Neuronal stem cell (in vitro differentiated cells): ENCODE measurements around the gene ZC2HC1C.

ENCODE experiments used
- DNase-seq: peaks from one replicate; pipeline ENCODE4 v3.0.0-alpha.2; 2013; ENCODE audit warnings: low spot score
- H2AFZ ChIP-seq: one replicate; pipeline ENCODE4 v1.6.1; 2013; ENCODE audit warnings: mild to moderate bottlenecking, low read length, inconsistent platforms
- H2AK5ac ChIP-seq: 2 replicates; pipeline ENCODE4 v1.6.1; 2013; ENCODE audit warnings: low read depth, mild to moderate bottlenecking, inconsistent platforms, low read length, moderate library complexity, mixed read lengths
- H2BK120ac ChIP-seq: 2 replicates; pipeline ENCODE4 v1.6.1; 2013; ENCODE audit warnings: low read depth, mild to moderate bottlenecking, inconsistent platforms, low read length, moderate library complexity, mixed read lengths
- H2BK12ac ChIP-seq: one replicate; pipeline ENCODE4 v1.6.1; 2013; ENCODE audit warnings: low read length, inconsistent platforms
- H2BK15ac ChIP-seq: 2 replicates; pipeline ENCODE4 v1.6.1; 2013; ENCODE audit warnings: mild to moderate bottlenecking, low read length, inconsistent platforms, mixed read lengths
- H2BK5ac ChIP-seq: one replicate; pipeline ENCODE4 v1.6.1; 2013; ENCODE audit warnings: inconsistent platforms, mild to moderate bottlenecking, low read length, moderate library complexity
- H3K14ac ChIP-seq: one replicate; pipeline ENCODE4 v1.6.1; 2013; ENCODE audit warnings: low read length, inconsistent platforms
- H3K18ac ChIP-seq: 2 replicates; pipeline ENCODE4 v1.6.1; 2013; ENCODE audit warnings: low read length, inconsistent platforms
- H3K23ac ChIP-seq: 2 replicates; pipeline ENCODE4 v1.6.1; 2013; ENCODE audit warnings: low read depth, mild to moderate bottlenecking, mixed read lengths, low read length, inconsistent platforms; ENCODE audit not compliant: poor library complexity
- H3K27ac ChIP-seq: replicated peaks from 3 replicates; pipeline ENCODE4 v1.5.1; 2013; ENCODE audit warnings: low read length, inconsistent platforms
- H3K27me3 ChIP-seq, 3 experiments: 2 replicates each; pipeline ENCODE4 v1.6.1; 2013; ENCODE audit warnings: low read length in 3 of 3, mild to moderate bottlenecking in 2 of 3, inconsistent platforms in 1 of 3, low read depth in 1 of 3, mixed read lengths in 1 of 3, moderate library complexity in 1 of 3; ENCODE audit not compliant: control insufficient read depth in 3 of 3, insufficient read depth in 3 of 3
- H3K36me3 ChIP-seq, 2 donors: replicated peaks in 1 of 2; 2 replicates each; pipeline ENCODE4 v1.6.1; 2013; ENCODE audit warnings: low read length in 2 of 2; ENCODE audit not compliant: control insufficient read depth in 2 of 2, insufficient read depth in 2 of 2
- H3K4ac ChIP-seq: 2 replicates; pipeline ENCODE4 v1.6.1; 2013; ENCODE audit warnings: inconsistent platforms, mild to moderate bottlenecking, low read length, moderate library complexity
- H3K4me1 ChIP-seq, 2 donors: 1 replicate in 1 of 2; 2 replicates in 1 of 2; pipeline ENCODE4 v1.6.1; 2013; ENCODE audit warnings: low read length in 2 of 2, low read depth in 1 of 2; ENCODE audit not compliant: control insufficient read depth in 2 of 2, insufficient read depth in 1 of 2
- H3K4me2 ChIP-seq: one replicate; pipeline ENCODE4 v1.6.1; 2013; ENCODE audit warnings: mild to moderate bottlenecking, low read length, inconsistent platforms; ENCODE audit not compliant: insufficient read depth, poor library complexity, severe bottlenecking
- H3K4me3 ChIP-seq, 2 donors: 2 replicates each; pipeline ENCODE4 v1.5.1; 2013; ENCODE audit warnings: low read length in 2 of 2, mild to moderate bottlenecking in 2 of 2, inconsistent platforms in 1 of 2, moderate library complexity in 1 of 2
- H3K79me1 ChIP-seq: one replicate; pipeline ENCODE4 v1.6.1; 2013; ENCODE audit warnings: low read depth, mild to moderate bottlenecking, inconsistent platforms, low read length, moderate library complexity
- H3K9ac ChIP-seq: one replicate; pipeline ENCODE4 v1.6.1; 2013; ENCODE audit warnings: mild to moderate bottlenecking, low read depth, low read length, inconsistent platforms; ENCODE audit not compliant: poor library complexity
- H3K9me3 ChIP-seq, 2 donors: replicated peaks in 1 of 2; 2 replicates each; pipeline versions ENCODE3 to v1.6.1; 2013; ENCODE audit warnings: low read length in 2 of 2, mild to moderate bottlenecking in 2 of 2, inconsistent platforms in 1 of 2, low read depth in 1 of 2, mixed read lengths in 1 of 2, moderate library complexity in 1 of 2; ENCODE audit not compliant: control insufficient read depth in 2 of 2, insufficient read depth in 1 of 2
- H4K8ac ChIP-seq: one replicate; pipeline ENCODE4 v1.6.1; 2013; ENCODE audit warnings: low read depth, mild to moderate bottlenecking, inconsistent platforms, low read length, moderate library complexity
- H4K91ac ChIP-seq: one replicate; pipeline ENCODE4 v1.6.1; 2013; ENCODE audit warnings: low read length, low read depth, mild to moderate bottlenecking, inconsistent platforms; ENCODE audit not compliant: poor library complexity
- WGBS, 2 donors: extraction: QIAGEN DNeasy Blood & Tissue Kit; methylation state at CpG; one replicate each; pipeline ENCODE4 v1.1.7; 2013; ENCODE audit warnings: missing lambda C conversion rate in 2 of 2, mixed read lengths in 1 of 2; ENCODE audit not compliant: insufficient read length in 2 of 2, insufficient replicate concordance in 1 of 2; ENCODE audit errors: extremely low coverage in 2 of 2; 5-methylcytosine and 5-hydroxymethylcytosine counted together

The ZC2HC1C gene

GRCh38 chr14:75025876-75026275 is 43.6 kb upstream of the ZC2HC1C start:
- Histone ChIP-seq H3K9ac (no peak overlapping the region), H2BK120ac (no peak overlapping the region), H3K18ac (no peak overlapping the region), H2BK15ac (no peak overlapping the region), H3K4me3 (no peak overlapping the region), H3K27me3 (no peaks in the 10 kb centered on the region), H4K8ac (no peak overlapping the region), H2AFZ (no peak overlapping the region), H2BK12ac (no peak overlapping the region), H3K4me1 (no peaks in the 10 kb centered on the region), H2AK5ac (no peak overlapping the region), H3K14ac (no peak overlapping the region), H3K4ac (no peak overlapping the region), H4K91ac (no peak overlapping the region), H3K9me3 (peaks cover 0 to 3% of the 10 kb centered on the region in 2 donors), H3K4me2 (no peak overlapping the region), H3K27ac (no peak overlapping the region), H3K79me1 (no peaks in the 10 kb centered on the region), H3K23ac (no peak overlapping the region), H3K36me3 (peaks cover 9 to 10% of the 10 kb centered on the region in 2 donors), H2BK5ac (no peak overlapping the region)
- 100% methylated on average over 1 of the region's 2 CpGs for WGBS, 2 donors
- no peak for DNase-seq

GRCh38 chr14:75030147-75030546 is 39.3 kb upstream of the ZC2HC1C start:
- no peak overlapping the region for H3K18ac ChIP-seq
- H3K9me3 ChIP-seq = no peaks in the 10 kb centered on the region

GRCh38 chr14:75032939-75033338 is 36.5 kb upstream of the ZC2HC1C start:
- DNase-seq = no peak
- Histone ChIP-seq H3K4me2 (no peak overlapping the region), H3K14ac (no peak overlapping the region), H2BK120ac (no peak overlapping the region), H3K27me3 (no peaks in the 10 kb centered on the region), H3K4me3 (no peak overlapping the region), H4K91ac (no peak overlapping the region), H2BK5ac (no peak overlapping the region), H3K27ac (no peak overlapping the region), H3K23ac (no peak overlapping the region), H3K9me3 (no peaks in the 10 kb centered on the region), H3K18ac (no peak overlapping the region), H2AK5ac (no peak overlapping the region), H3K4ac (no peak overlapping the region), H3K79me1 (no peaks in the 10 kb centered on the region), H3K4me1 (no peaks in the 10 kb centered on the region), H4K8ac (no peak overlapping the region), H2BK12ac (no peak overlapping the region), H3K36me3 (peaks cover 4 to 9% of the 10 kb centered on the region in 2 donors), H2AFZ (no peak overlapping the region), H2BK15ac (no peak overlapping the region), H3K9ac (no peak overlapping the region)
- WGBS, 2 donors = no CpG with 5 or more reads among the region's 2 CpGs

More at GRCh38 chr14:75030147-75030546, 39.3 kb upstream of the ZC2HC1C start:
- H3K27ac ChIP-seq = no peak overlapping the region
- H3K9ac ChIP-seq = no peak overlapping the region
- H2AK5ac ChIP-seq = no peak overlapping the region
- no peak overlapping the region for H2BK5ac ChIP-seq
- no peak overlapping the region for H3K4me2 ChIP-seq
- H3K23ac ChIP-seq = no peak overlapping the region
- no peak overlapping the region for H4K8ac ChIP-seq
- H2BK15ac ChIP-seq = no peak overlapping the region
- no peak overlapping the region for H4K91ac ChIP-seq
- no peak overlapping the region for H3K4ac ChIP-seq
- H2BK120ac ChIP-seq = no peak overlapping the region
- H3K79me1 ChIP-seq = no peaks in the 10 kb centered on the region
- H3K27me3 ChIP-seq = no peaks in the 10 kb centered on the region
- H3K14ac ChIP-seq = no peak overlapping the region
- H3K4me3 ChIP-seq = no peak overlapping the region
- peaks cover 6 to 9% of the 10 kb centered on the region in 2 donors for H3K36me3 ChIP-seq
- DNase-seq = no peak
- no peak overlapping the region for H2AFZ ChIP-seq
- no peaks in the 10 kb centered on the region for H3K4me1 ChIP-seq
- H2BK12ac ChIP-seq = no peak overlapping the region
- no CpG with 5 or more reads among the region's 1 CpG for WGBS, 2 donors

GRCh38 chr14:75040507-75040906 is 28.9 kb upstream of the ZC2HC1C start:
- no peak overlapping the region for H2BK12ac ChIP-seq
- H3K4me1 ChIP-seq = no peaks in the 10 kb centered on the region
- H3K4me2 ChIP-seq = no peak overlapping the region
- no peak overlapping the region for H2BK5ac ChIP-seq
- H3K23ac ChIP-seq = no peak overlapping the region
- H3K18ac ChIP-seq = no peak overlapping the region
- H4K8ac ChIP-seq = no peak overlapping the region
- H3K9me3 ChIP-seq = no peaks in the 10 kb centered on the region
- H4K91ac ChIP-seq = no peak overlapping the region
- no peak overlapping the region for H2BK120ac ChIP-seq
- DNase-seq = no peak
- H3K36me3 ChIP-seq = peaks cover 1 to 5% of the 10 kb centered on the region in 2 donors
- H2AK5ac ChIP-seq = no peak overlapping the region
- H3K9ac ChIP-seq = no peak overlapping the region
- no peak overlapping the region for H2BK15ac ChIP-seq
- H2AFZ ChIP-seq = no peak overlapping the region
- no peak overlapping the region for H3K4me3 ChIP-seq
- H3K79me1 ChIP-seq = no peaks in the 10 kb centered on the region
- no peak overlapping the region for H3K4ac ChIP-seq
- no peaks in the 10 kb centered on the region for H3K27me3 ChIP-seq
- H3K27ac ChIP-seq = no peak overlapping the region
- H3K14ac ChIP-seq = no peak overlapping the region
- WGBS, 2 donors = no CpG with 5 or more reads among the region's 1 CpG
